Kidney (tissue), 22 donors: Measurements from ENCODE around the gene NKX2-4. TPM values are rescaled to one million over a fixed set of nuclear protein-coding genes. Genes with fewer than 3 reads are reported as not detected.
A peak's percentile ranks its signal among the peaks of the same experiment; 100 is the strongest.

Experiments
- DNase-seq, 5 donors: peaks; one replicate each; pipeline ENCODE4 v3.0.0-alpha.2; 2013 to 2020
- FAIRE-seq: peaks from 2 replicates; lab custom pipeline; 2012; peaks lifted over from hg19 to GRCh38; lab: Jason Lieb, UNC
- H3K27ac ChIP-seq, 2 donors: one replicate each; pipeline ENCODE4 v1.7.0; 2013; ENCODE audit warnings: low read depth in 2 of 2, low read length in 2 of 2, inconsistent platforms in 1 of 2
- H3K27me3 ChIP-seq: one replicate; pipeline ENCODE4 v1.7.1; 2013; ENCODE audit warnings: low read length, inconsistent platforms; ENCODE audit not compliant: control insufficient read depth, insufficient read depth
- H3K36me3 ChIP-seq, 3 donors: one replicate each; pipeline versions ENCODE4 v1.7.0 to v1.7.1; 2013; ENCODE audit warnings: low read length in 3 of 3, control low read depth in 1 of 3, inconsistent platforms in 1 of 3; ENCODE audit not compliant: insufficient read depth in 3 of 3, control insufficient read depth in 2 of 3
- H3K4me1 ChIP-seq, 3 donors: one replicate each; pipeline versions ENCODE4 v1.7.0 to v1.7.1; 2013; ENCODE audit warnings: low read length in 3 of 3, inconsistent platforms in 1 of 3, low read depth in 1 of 3; ENCODE audit not compliant: control insufficient read depth in 2 of 3, insufficient read depth in 2 of 3
- H3K4me3 ChIP-seq, 3 donors: one replicate each; pipeline versions ENCODE4 v1.7.0 to v1.8.1; 2013; ENCODE audit warnings: low read length in 3 of 3, control low read depth in 1 of 3, inconsistent platforms in 1 of 3
- H3K9ac ChIP-seq, 3 donors: one replicate each; pipeline versions ENCODE4 v1.7.0 to v1.7.1; 2013; ENCODE audit warnings: low read length in 3 of 3, control low read depth in 1 of 3, inconsistent platforms in 1 of 3
- H3K9me3 ChIP-seq, 3 donors: one replicate each; pipeline versions ENCODE4 v1.7.0 to v1.7.1; 2013; ENCODE audit warnings: low read length in 3 of 3, control low read depth in 1 of 3, inconsistent platforms in 1 of 3; ENCODE audit not compliant: control insufficient read depth in 2 of 3, insufficient read depth in 1 of 3
- CTCF ChIP-seq: IDR thresholded peaks from 3 replicates; pipeline ENCODE4 v1.5.1; 2012; ENCODE audit warnings: mild to moderate bottlenecking, moderate library complexity, borderline replicate concordance; ENCODE audit not compliant: insufficient read depth; ENCODE audit errors: extremely low read depth
- intact Hi-C: fragments of 100-400 bp; cut with DNase I; formaldehyde crosslinking; loops from one replicate; pipeline ENCODE4 v1.11.1; 2022
- long read RNA-seq, 10 donors: library from polyadenylated mRNA in 1 of 10; unstranded in 1 of 10; transcript quantifications; one replicate each; pipeline ENCODE4 v2.0.0 and lab custom pipeline, GENCODE V29; 2021 to 2026
- polyA plus RNA-seq: library from polyadenylated mRNA; stranded (reverse); fragments of 350-450 nt; fragmentation: Illumina TruSeq; extraction: RNeasy Lipid Tissue Mini Kit (QIAGEN cat#74804); gene quantifications from one replicate; pipeline ENCODE4 v1.2.3, GENCODE V29; 2014; ENCODE audit warnings: low read depth, low replicate concordance; ENCODE audit not compliant: insufficient read depth
- total RNA-seq: library from RNA; stranded (reverse); fragmentation: NEBNext Ultra II Directional; extraction: Animal tissue kit (Norgen Biotek cat#: 25700); gene quantifications from one replicate; pipeline ENCODE4 v1.2.1, GENCODE V29; 2021
- donor health status: control.
- donor health status: control.
- donor health status: control.
- donor health status: control.
- donor health status: control.
- donor health status: DM: yes; HTN: yes; CAD: no.
- donor health status: Normal renal cell carcinoma (clear cell type).

NKX2-4 gene
- total RNA-seq (not detected), polyA plus RNA-seq (not detected)
- long read RNA-seq, donor 1 = 0 reads
- long read RNA-seq, donor 2 = 0 reads
- long read RNA-seq, donor 3 = 0 reads
- long read RNA-seq, donor 4 = 0 reads
- long read RNA-seq, donor 5 = 0 reads
- long read RNA-seq, donor 6 = 0 reads
- long read RNA-seq, donor 7 = 0 reads
- long read RNA-seq, donor 8 = 0 reads
- long read RNA-seq, donor 9 = 0 reads
- long read RNA-seq, donor 10 = 0 reads

GRCh38 chr20:21397341-21398108 is at the start of gene NKX2-4:
Gene NKX2-4, minus strand, starts transcription at chr20:21397526. Its CDS starts 127 bp downstream, at chr20:21397399.
- Histone ChIP-seq H3K36me3 (no peaks in the 10 kb centered on the region), H3K9me3 (peaks cover 0 to 4% (median 0%) of the 10 kb centered on the region in 3 donors), H3K9ac (no peak within 1 kb of the TSS), H3K27me3 (peaks cover 71% of the 10 kb centered on the region), H3K4me3 (no peak within 1 kb of the TSS), H3K4me1 (no peaks in the 10 kb centered on the region), H3K27ac (no peak within 1 kb of the TSS)
- intact Hi-C loops = no loop called here
- no peak for TF ChIP-seq CTCF
- DNase-seq (peak in 2 of 5 donors; percentile 38 to 59), FAIRE-seq (no peak)

GRCh38 chr20:21437816-21438215 is 40.5 kb upstream of the NKX2-4 start:
- H3K9me3 ChIP-seq = no peaks in the 10 kb centered on the region
- intact Hi-C loops = no loop called here
- no peaks in the 10 kb centered on the region for H3K27me3 ChIP-seq
- DNase-seq (no peak), FAIRE-seq (no peak)
- no peak for TF ChIP-seq CTCF
- H3K9ac ChIP-seq = no peak overlapping the region
- H3K4me1 ChIP-seq = no peaks in the 10 kb centered on the region
- H3K4me3 ChIP-seq = no peak overlapping the region
- no peaks in the 10 kb centered on the region for H3K36me3 ChIP-seq
- H3K27ac ChIP-seq = no peak overlapping the region

DNA sequence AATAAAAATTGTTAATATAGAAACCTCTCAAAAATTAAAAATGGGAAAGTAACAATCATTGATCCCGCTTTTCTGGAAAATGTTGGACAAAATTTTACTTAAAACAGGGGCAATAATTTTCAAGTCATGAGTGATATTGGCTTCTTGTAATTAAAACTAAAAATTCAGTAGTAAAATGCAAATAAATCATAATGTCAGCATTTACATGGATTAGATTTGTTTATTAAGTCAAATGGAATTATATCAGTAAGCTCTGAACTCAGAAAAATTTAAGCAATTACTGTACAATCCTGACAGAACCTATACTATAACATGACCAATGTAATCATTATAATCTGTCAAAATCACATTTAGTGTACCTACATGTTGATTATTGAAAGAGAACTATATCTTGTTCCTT is 39.9 kb upstream of the NKX2-4 start:
- no peak overlapping the region for H3K9ac ChIP-seq
- intact Hi-C loops = no loop called here
- no peaks in the 10 kb centered on the region for H3K36me3 ChIP-seq
- H3K27me3 ChIP-seq = no peaks in the 10 kb centered on the region
- H3K4me1 ChIP-seq = no peaks in the 10 kb centered on the region
- no peak overlapping the region for H3K4me3 ChIP-seq
- FAIRE-seq = no peak
- no peak overlapping the region for H3K27ac ChIP-seq
- no peak for TF ChIP-seq CTCF
- H3K9me3 ChIP-seq = no peaks in the 10 kb centered on the region
- DNase-seq = no peak
